ENCODE measurements around the gene PTPRN2. TPM values are rescaled to one million over a fixed set of nuclear protein-coding genes. Genes with fewer than 3 reads are reported as not detected.

Gene PTPRN2
- polyA plus RNA-seq, 4 donors = 1.6 to 11.7 (median 4.0) TPM

DNA sequence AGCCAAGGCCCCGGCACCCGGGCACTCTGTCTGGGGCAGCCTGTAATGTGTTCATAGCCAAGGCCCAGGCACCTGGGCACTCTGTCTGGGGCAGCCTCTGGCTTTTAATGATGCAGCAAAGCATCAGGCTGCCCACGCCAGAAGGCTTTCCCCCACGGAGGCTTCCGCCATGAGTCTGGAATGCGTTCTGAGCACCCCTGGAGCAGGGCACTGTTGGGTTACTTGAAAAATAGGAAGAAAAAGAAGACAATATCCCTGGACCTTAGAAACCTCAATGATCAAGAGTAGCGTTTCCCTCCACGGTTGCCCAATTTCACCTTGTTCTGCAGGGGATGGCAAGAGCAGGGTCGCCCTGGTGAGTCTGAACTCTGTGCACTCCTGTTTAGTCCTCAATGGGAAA is 565.0 kb downstream of the PTPRN2 start:
- DNase-seq (no peak), FAIRE-seq (no peak)
- Histone ChIP-seq H3K27ac (ENCODE audit: low read depth in 1 of 3, low read length in 2 of 3) (no peak overlapping the region), H3K27me3 (ENCODE audit: control insufficient read depth in 3 of 3, insufficient read depth in 3 of 3, low read length in 3 of 3) (no peaks in the 10 kb centered on the region), H3K4me3 (ENCODE audit: low read depth in 1 of 3, low read length in 3 of 3) (no peak overlapping the region), H3K4me1 (ENCODE audit: control insufficient read depth in 3 of 3, insufficient read depth in 2 of 3, low read depth in 1 of 3, low read length in 2 of 3) (no peaks in the 10 kb centered on the region), H3K9me3 (ENCODE audit: control insufficient read depth in 2 of 2, insufficient read depth in 1 of 2, low read depth in 1 of 2, low read length in 1 of 2) (no peaks in the 10 kb centered on the region), H3K36me3 (ENCODE audit: control insufficient read depth in 3 of 3, insufficient read depth in 2 of 3, low read depth in 1 of 3, low read length in 3 of 3) (no peaks in the 10 kb centered on the region)
- 87 to 95% (median 91%) methylated on average over 8 to 9 of the region's 9 CpGs for WGBS, 3 donors

DNA sequence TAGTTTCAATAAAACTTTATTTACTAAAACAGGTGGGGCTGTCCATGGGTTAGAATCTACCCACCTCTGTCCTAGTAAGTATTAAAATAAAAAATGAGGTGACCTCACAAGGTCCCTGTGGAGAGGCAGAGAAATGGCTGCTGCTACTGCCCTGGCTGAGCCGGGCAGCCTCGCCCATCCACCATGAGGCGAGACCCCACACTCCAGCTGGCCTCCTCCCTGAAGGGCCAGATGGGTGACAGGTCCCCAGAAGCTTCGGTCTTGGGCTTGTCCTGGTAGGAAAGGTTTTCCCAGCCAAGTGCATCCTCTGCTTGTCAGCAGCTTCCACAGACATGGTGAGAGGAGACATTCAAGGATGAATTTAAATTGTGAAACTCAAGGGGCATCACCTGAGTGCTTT is 565.8 kb downstream of the PTPRN2 start:
- Histone ChIP-seq H3K27ac (ENCODE audit: low read depth in 1 of 3, low read length in 2 of 3) (no peak overlapping the region), H3K36me3 (ENCODE audit: control insufficient read depth in 3 of 3, insufficient read depth in 2 of 3, low read depth in 1 of 3, low read length in 3 of 3) (no peaks in the 10 kb centered on the region), H3K4me3 (ENCODE audit: low read depth in 1 of 3, low read length in 3 of 3) (no peak overlapping the region), H3K4me1 (ENCODE audit: control insufficient read depth in 3 of 3, insufficient read depth in 2 of 3, low read depth in 1 of 3, low read length in 2 of 3) (no peaks in the 10 kb centered on the region), H3K27me3 (ENCODE audit: control insufficient read depth in 3 of 3, insufficient read depth in 3 of 3, low read length in 3 of 3) (no peaks in the 10 kb centered on the region), H3K9me3 (ENCODE audit: control insufficient read depth in 2 of 2, insufficient read depth in 1 of 2, low read depth in 1 of 2, low read length in 1 of 2) (no peaks in the 10 kb centered on the region)
- 90 to 91% (median 90%) methylated on average over 4 of the region's 4 CpGs for WGBS, 3 donors
- no peak for DNase-seq
- no peak for FAIRE-seq

DNA sequence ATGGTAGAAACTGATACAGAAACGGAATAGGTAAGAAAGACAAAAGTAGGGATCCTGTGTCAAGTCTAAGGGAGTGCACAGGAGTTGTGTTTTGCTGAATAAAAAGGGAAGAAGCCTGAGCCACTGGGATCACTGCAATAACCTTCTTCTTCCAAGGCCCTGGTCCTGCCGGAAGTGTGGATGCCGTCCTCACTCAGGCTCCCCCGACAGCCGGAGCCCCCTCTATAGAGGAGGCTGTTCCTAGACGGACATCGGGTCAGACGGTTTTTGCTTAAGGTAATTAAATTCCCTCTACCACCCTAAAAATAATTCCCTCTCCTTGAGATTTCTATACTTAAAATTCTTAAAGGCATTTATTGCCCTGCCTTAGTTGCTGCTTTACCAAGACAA is 566.9 kb downstream of the PTPRN2 start:
- Histone ChIP-seq H3K9me3 (ENCODE audit: control insufficient read depth in 2 of 2, insufficient read depth in 1 of 2, low read depth in 1 of 2, low read length in 1 of 2) (no peaks in the 10 kb centered on the region), H3K4me3 (ENCODE audit: low read depth in 1 of 3, low read length in 3 of 3) (no peak overlapping the region), H3K27ac (ENCODE audit: low read depth in 1 of 3, low read length in 2 of 3) (no peak overlapping the region), H3K27me3 (ENCODE audit: control insufficient read depth in 3 of 3, insufficient read depth in 3 of 3, low read length in 3 of 3) (no peaks in the 10 kb centered on the region), H3K36me3 (ENCODE audit: control insufficient read depth in 3 of 3, insufficient read depth in 2 of 3, low read depth in 1 of 3, low read length in 3 of 3) (no peaks in the 10 kb centered on the region), H3K4me1 (ENCODE audit: control insufficient read depth in 3 of 3, insufficient read depth in 2 of 3, low read depth in 1 of 3, low read length in 2 of 3) (peaks cover 0 to 2% (median 0%) of the 10 kb centered on the region in 3 donors)
- DNase-seq (no peak), FAIRE-seq (no peak)
- 89 to 93% (median 89%) methylated on average over 8 of the region's 8 CpGs for WGBS, 3 donors

DNA sequence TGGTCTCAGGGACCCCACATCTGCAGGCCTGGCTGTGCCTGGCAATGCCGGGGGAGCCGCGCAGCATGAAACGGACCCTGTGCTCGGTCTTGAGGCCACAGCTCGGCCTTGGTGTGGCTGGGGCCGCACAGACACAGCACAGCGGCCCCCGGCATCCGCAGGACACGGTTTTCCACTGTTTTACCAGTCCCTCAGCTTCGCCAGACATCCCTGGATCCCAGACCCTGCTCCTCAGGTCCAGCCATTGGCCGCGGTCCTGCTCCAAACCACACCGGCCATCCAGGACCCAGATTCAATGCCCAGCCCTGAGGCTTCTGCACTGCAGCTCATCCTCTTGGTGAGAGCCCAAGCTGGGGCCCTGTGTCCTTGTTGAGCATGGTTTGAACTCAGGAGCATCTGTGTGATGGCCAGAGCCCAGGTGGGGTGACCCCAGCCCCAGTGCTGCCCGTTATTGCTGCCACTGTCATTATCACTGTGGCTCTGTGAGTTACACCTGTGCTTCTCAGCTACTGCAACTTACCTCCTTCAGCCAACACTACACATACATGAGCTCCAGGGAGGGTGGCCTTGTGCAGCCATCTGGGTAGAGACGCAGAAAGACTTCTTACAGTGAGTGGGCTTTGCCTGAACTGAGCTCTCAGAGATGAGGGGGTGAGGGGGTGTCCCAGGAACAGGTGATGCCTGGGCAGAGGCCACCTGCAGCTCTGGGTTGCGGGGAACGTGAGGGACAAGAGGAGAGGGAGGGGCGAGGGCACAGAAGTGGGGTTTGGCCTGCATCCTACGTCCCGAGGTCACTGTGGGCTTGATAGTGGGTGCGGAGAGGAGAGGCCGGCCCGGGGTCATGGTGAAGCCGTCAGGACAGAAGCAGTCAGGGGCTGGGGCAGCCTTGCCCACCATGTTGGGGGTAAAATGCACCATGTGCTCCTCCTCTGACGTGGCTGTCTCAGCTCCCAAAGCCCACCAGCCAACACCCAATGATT is 567.6 kb downstream of the PTPRN2 start:
- H3K27me3 ChIP-seq (ENCODE audit: control insufficient read depth in 3 of 3, insufficient read depth in 3 of 3, low read length in 3 of 3) = no peaks in the 10 kb centered on the region
- no peaks in the 10 kb centered on the region for H3K9me3 ChIP-seq (ENCODE audit: control insufficient read depth in 2 of 2, insufficient read depth in 1 of 2, low read depth in 1 of 2, low read length in 1 of 2)
- FAIRE-seq (no peak), DNase-seq (no peak)
- no peak overlapping the region for H3K27ac ChIP-seq (ENCODE audit: low read depth in 1 of 3, low read length in 2 of 3)
- H3K4me3 ChIP-seq (ENCODE audit: low read depth in 1 of 3, low read length in 3 of 3) = no peak overlapping the region
- no peaks in the 10 kb centered on the region for H3K36me3 ChIP-seq (ENCODE audit: control insufficient read depth in 3 of 3, insufficient read depth in 2 of 3, low read depth in 1 of 3, low read length in 3 of 3)
- 88 to 93% (median 91%) methylated on average over 27 of the region's 27 CpGs for WGBS, 3 donors
- H3K4me1 ChIP-seq (ENCODE audit: control insufficient read depth in 3 of 3, insufficient read depth in 2 of 3, low read depth in 1 of 3, low read length in 2 of 3) = peaks cover 0 to 4% (median 2%) of the 10 kb centered on the region in 3 donors

DNA sequence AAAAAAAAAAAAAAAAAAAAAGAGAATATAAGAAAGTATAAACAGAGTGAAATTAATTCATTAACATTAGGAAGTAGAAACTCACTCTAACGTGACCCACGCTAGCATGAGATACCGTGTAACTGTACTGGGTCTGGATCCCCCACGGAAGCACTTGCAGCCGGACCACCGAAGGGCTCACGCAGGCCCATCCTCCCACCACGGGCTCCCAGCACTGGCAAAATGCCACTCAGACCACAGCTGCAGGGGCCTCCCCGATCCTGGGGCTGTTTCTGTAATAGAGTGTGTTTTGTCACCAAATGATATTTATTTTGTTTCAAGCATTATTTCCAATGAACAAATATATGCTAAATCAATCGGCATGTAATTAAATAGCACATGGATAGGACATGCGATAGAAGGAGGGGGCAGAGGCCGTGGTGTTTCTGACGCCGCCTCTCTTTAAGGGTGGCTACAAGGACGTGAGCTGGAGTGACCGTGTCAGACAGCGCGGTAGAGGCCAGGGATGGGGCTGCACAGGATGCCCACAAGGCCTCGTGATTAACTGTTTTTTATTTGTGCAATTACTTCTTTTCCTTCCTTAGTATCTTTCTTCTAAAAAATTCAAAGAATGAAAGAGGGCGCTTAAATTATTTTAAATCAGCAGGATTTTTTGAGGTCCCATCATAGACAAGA is 568.5 kb downstream of the PTPRN2 start:
- H3K9me3 ChIP-seq (ENCODE audit: control insufficient read depth in 2 of 2, insufficient read depth in 1 of 2, low read depth in 1 of 2, low read length in 1 of 2) = no peaks in the 10 kb centered on the region
- no peaks in the 10 kb centered on the region for H3K36me3 ChIP-seq (ENCODE audit: control insufficient read depth in 3 of 3, insufficient read depth in 2 of 3, low read depth in 1 of 3, low read length in 3 of 3)
- 82 to 88% (median 85%) methylated on average over 20 of the region's 20 CpGs for WGBS, 3 donors
- FAIRE-seq (no peak), DNase-seq (no peak)
- no peak overlapping the region for H3K4me3 ChIP-seq (ENCODE audit: low read depth in 1 of 3, low read length in 3 of 3)
- peaks cover 0 to 4% (median 2%) of the 10 kb centered on the region in 3 donors for H3K4me1 ChIP-seq (ENCODE audit: control insufficient read depth in 3 of 3, insufficient read depth in 2 of 3, low read depth in 1 of 3, low read length in 2 of 3)
- no peaks in the 10 kb centered on the region for H3K27me3 ChIP-seq (ENCODE audit: control insufficient read depth in 3 of 3, insufficient read depth in 3 of 3, low read length in 3 of 3)
- no peak overlapping the region for H3K27ac ChIP-seq (ENCODE audit: low read depth in 1 of 3, low read length in 2 of 3)

DNA sequence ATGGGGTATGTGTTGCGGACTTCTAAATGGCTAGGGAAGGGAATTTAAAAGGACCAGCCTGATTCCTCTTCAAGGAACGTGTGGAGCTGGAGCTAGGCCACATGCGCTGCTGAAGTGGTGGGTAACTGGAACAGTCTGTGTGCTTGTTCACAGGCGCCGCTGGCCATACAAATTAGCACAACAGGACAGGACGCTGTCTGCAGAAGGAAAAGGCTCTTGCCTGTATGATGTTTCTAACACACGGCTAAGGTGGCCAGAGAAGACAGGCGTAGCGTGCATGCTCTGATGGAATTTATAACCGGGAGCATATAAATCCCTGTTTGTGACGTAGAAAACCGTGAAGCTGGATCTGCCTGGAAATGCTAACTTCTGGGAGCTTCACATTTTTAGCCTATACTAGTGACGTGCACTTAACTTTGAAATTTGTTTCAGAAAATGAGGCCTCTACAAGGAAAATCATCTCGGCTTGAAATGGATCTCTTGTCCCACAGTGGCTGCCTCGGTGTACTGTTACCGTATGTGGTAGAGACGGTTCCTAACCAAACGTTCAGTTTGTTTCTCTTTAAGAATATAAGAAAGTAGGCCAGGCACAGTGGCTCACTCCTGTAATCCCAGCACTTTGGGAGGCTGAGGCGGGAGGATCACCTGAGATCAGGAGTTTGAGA is 569.4 kb downstream of the PTPRN2 start:
- H3K27ac ChIP-seq (ENCODE audit: low read depth in 1 of 3, low read length in 2 of 3) = no peak overlapping the region
- no peaks in the 10 kb centered on the region for H3K9me3 ChIP-seq (ENCODE audit: control insufficient read depth in 2 of 2, insufficient read depth in 1 of 2, low read depth in 1 of 2, low read length in 1 of 2)
- no peaks in the 10 kb centered on the region for H3K36me3 ChIP-seq (ENCODE audit: control insufficient read depth in 3 of 3, insufficient read depth in 2 of 3, low read depth in 1 of 3, low read length in 3 of 3)
- H3K4me1 ChIP-seq (ENCODE audit: control insufficient read depth in 3 of 3, insufficient read depth in 2 of 3, low read depth in 1 of 3, low read length in 2 of 3) = peaks cover 0 to 4% (median 2%) of the 10 kb centered on the region in 3 donors
- no peaks in the 10 kb centered on the region for H3K27me3 ChIP-seq (ENCODE audit: control insufficient read depth in 3 of 3, insufficient read depth in 3 of 3, low read length in 3 of 3)
- no peak overlapping the region for H3K4me3 ChIP-seq (ENCODE audit: low read depth in 1 of 3, low read length in 3 of 3)
- no peak for DNase-seq
- WGBS, 3 donors = 89 to 92% (median 91%) methylated on average over 19 of the region's 19 CpGs
- FAIRE-seq = no peak

DNA sequence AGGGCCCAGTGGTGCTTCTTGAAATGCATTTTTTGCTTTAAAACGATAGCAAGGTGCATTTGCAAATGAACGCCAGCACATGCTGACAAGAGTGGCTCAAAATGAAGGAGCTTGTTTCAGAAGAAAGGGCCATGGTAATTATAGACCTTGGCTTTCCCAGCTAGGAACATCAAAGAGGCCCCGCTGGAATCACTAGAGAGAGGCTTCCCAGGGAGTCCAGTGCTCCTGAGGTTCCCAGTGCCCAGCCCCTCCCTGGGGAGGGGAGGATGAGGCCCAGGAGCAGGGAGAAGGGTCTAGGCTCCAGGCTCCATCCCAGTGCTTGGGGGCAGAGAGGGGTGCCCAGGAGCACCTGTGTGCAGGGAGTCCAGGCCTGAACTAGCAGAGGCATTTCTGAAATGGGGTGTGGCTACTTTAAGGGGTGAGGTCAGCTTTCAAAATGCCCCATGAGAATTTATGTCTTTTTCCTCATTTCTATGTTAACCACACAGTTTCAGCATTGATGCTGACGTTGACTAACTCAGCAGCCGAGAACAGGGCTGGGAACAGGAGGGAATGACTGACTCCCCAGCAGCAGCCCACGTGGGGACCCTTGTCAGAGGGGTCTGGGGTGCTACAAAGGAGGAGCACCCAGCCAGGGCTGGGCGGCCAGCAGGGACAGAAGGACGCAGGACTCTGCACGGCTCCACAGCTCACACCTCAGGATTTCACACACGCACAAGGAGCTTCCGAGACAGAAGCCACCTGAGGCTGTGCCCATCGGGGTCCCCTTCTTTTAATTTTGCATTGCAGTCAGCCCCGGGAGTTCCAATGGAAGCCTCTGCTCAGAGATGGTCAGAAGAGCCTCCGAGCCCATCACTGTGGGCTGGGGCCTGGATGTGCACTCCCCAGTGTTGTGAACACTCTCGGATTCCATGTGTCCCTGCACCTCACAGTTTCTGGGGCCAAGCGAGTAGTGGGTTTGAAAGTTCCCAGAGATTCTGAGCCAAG is 570.2 kb downstream of the PTPRN2 start:
- Histone ChIP-seq H3K4me1 (ENCODE audit: control insufficient read depth in 3 of 3, insufficient read depth in 2 of 3, low read depth in 1 of 3, low read length in 2 of 3) (peaks cover 0 to 4% (median 2%) of the 10 kb centered on the region in 3 donors), H3K9me3 (ENCODE audit: control insufficient read depth in 2 of 2, insufficient read depth in 1 of 2, low read depth in 1 of 2, low read length in 1 of 2) (no peaks in the 10 kb centered on the region), H3K27me3 (ENCODE audit: control insufficient read depth in 3 of 3, insufficient read depth in 3 of 3, low read length in 3 of 3) (no peaks in the 10 kb centered on the region), H3K4me3 (ENCODE audit: low read depth in 1 of 3, low read length in 3 of 3) (no peak overlapping the region), H3K36me3 (ENCODE audit: control insufficient read depth in 3 of 3, insufficient read depth in 2 of 3, low read depth in 1 of 3, low read length in 3 of 3) (no peaks in the 10 kb centered on the region), H3K27ac (ENCODE audit: low read depth in 1 of 3, low read length in 2 of 3) (no peak overlapping the region)
- 63 to 75% (median 71%) methylated on average over 16 of the region's 16 CpGs for WGBS, 3 donors
- DNase-seq (no peak), FAIRE-seq (no peak)
